HEK293 (cell line): ENCODE results near the gene PEAR1.
A peak's percentile ranks its signal among the peaks of the same experiment; 100 is the strongest.

Experiments
- CTCF ChIA-PET: fragments of 350-600 bp; formaldehyde crosslinking; extraction: SDS; loops from one replicate; lab custom pipeline; 2021; ENCODE audit warnings: antibody characterized with exemption; lab: Yijun Ruan, JAX
- POLR2A ChIA-PET: fragments of 300-600 bp; formaldehyde crosslinking; extraction: SDS; loops from one replicate; lab custom pipeline; 2020; ENCODE audit warnings: antibody characterized with exemption, inconsistent platforms; lab: Yijun Ruan, JAX
- H3K27ac ChIP-seq: fragments of 200-500 bp; sonication (Bioruptor generic); 2 replicates; pipeline ENCODE4 v1.5.1; 2014; ENCODE audit warnings: low read depth, low read length, control low read depth, inconsistent platforms; ENCODE audit errors: extremely low read depth
- H3K36me3 ChIP-seq, 2 experiments: fragments of 200-500 bp in 1 of 2; sonication (Bioruptor generic) in 1 of 2; 1 replicate in 1 of 2; 2 replicates in 1 of 2; pipeline ENCODE4 v1.5.1; 2014 to 2017; ENCODE audit warnings: inconsistent platforms in 2 of 2, low read length in 2 of 2; ENCODE audit not compliant: control insufficient read depth in 2 of 2, insufficient read depth in 1 of 2
- H3K4me1 ChIP-seq: fragments of 200-500 bp; sonication (Bioruptor generic); 2 replicates; pipeline ENCODE4 v1.5.1; 2014; ENCODE audit warnings: mild to moderate bottlenecking, low read length, inconsistent platforms; ENCODE audit not compliant: control insufficient read depth, insufficient read depth
- H3K4me3 ChIP-seq: 2 replicates; pipeline ENCODE4 v1.5.1; 2011; ENCODE audit warnings: low read depth, mild to moderate bottlenecking, control low read depth, low read length, moderate library complexity
- H3K9me3 ChIP-seq: fragments of 200-500 bp; sonication (Bioruptor generic); 2 replicates; pipeline ENCODE4 v1.5.1; 2014; ENCODE audit warnings: low read depth, low read length, inconsistent platforms; ENCODE audit not compliant: control insufficient read depth, insufficient read depth
- ELK4 ChIP-seq: IDR thresholded peaks from 2 replicates; pipeline ENCODE4 v1.6.1; 2011; ENCODE audit warnings: mild to moderate bottlenecking, low read depth, low read length, borderline replicate concordance
- HOXC10 ChIP-seq: sonication (generic); formaldehyde crosslinking; IDR thresholded peaks from 2 replicates; pipeline ENCODE4 v1.8.1; 2023; ENCODE audit warnings: mild to moderate bottlenecking, missing genetic modification reagents
- INSM2 ChIP-seq: fragments of 450-650 bp; formaldehyde crosslinking; IDR thresholded peaks from 2 replicates; pipeline ENCODE4 v1.5.1; 2016; ENCODE audit warnings: missing biosample characterization, missing genetic modification characterization
- PRDM4 ChIP-seq: fragments of 450-650 bp; formaldehyde crosslinking; IDR thresholded peaks from 2 replicates; pipeline ENCODE4 v1.5.1; 2017; ENCODE audit warnings: missing biosample characterization, missing genetic modification characterization
- TCF7L2 ChIP-seq: IDR thresholded peaks from 2 replicates; pipeline ENCODE4 v1.6.1; 2011; ENCODE audit warnings: low read depth, mild to moderate bottlenecking, inconsistent platforms, low read length, moderate library complexity, borderline replicate concordance
- ZBTB7A ChIP-seq: fragments of 450-650 bp; formaldehyde crosslinking; IDR thresholded peaks from 2 replicates; pipeline ENCODE4 v1.5.1; 2016; ENCODE audit warnings: low read depth, missing biosample characterization, missing genetic modification characterization
- ZNF148 ChIP-seq: fragments of 450-650 bp; formaldehyde crosslinking; IDR thresholded peaks from 2 replicates; pipeline ENCODE4 v1.5.0; 2017; ENCODE audit warnings: missing biosample characterization, missing genetic modification characterization, borderline replicate concordance
- ZNF174 ChIP-seq: fragments of 450-650 bp; formaldehyde crosslinking; IDR thresholded peaks from 2 replicates; pipeline ENCODE4 v1.5.0; 2017; ENCODE audit warnings: missing biosample characterization, mild to moderate bottlenecking, missing genetic modification characterization
- ZNF221 ChIP-seq: fragments of 450-650 bp; formaldehyde crosslinking; IDR thresholded peaks from 2 replicates; pipeline ENCODE4 v1.5.1; 2017; ENCODE audit warnings: missing biosample characterization, missing genetic modification characterization, borderline replicate concordance
- ZNF24 ChIP-seq: fragments of 450-650 bp; formaldehyde crosslinking; IDR thresholded peaks from 2 replicates; pipeline ENCODE4 v1.5.1; 2016; ENCODE audit warnings: missing biosample characterization, missing genetic modification characterization
- ZNF354C ChIP-seq: fragments of 450-650 bp; formaldehyde crosslinking; IDR thresholded peaks from 2 replicates; pipeline ENCODE4 v1.5.1; 2016; ENCODE audit warnings: missing biosample characterization, missing genetic modification characterization, low read depth, borderline replicate concordance
- ZNF555 ChIP-seq: fragments of 450-650 bp; formaldehyde crosslinking; conservative IDR thresholded peaks from 2 replicates; pipeline ENCODE4 v1.5.1; 2017; ENCODE audit warnings: missing biosample characterization, mild to moderate bottlenecking, missing genetic modification characterization, inconsistent platforms
- ZNF558 ChIP-seq: fragments of 450-650 bp; formaldehyde crosslinking; IDR thresholded peaks from 2 replicates; pipeline ENCODE4 v1.5.1; 2016; ENCODE audit warnings: missing biosample characterization, missing genetic modification characterization
- ZNF596 ChIP-seq: fragments of 450-650 bp; IDR thresholded peaks from 2 replicates; pipeline ENCODE4 v1.5.0; 2018; ENCODE audit warnings: missing biosample characterization, mild to moderate bottlenecking, missing genetic modification characterization, moderate library complexity
- ZNF600 ChIP-seq: fragments of 450-650 bp; formaldehyde crosslinking; IDR thresholded peaks from 2 replicates; pipeline ENCODE4 v1.5.1; 2016; ENCODE audit warnings: missing biosample characterization, missing genetic modification characterization
- ZNF645 ChIP-seq: fragments of 450-650 bp; formaldehyde crosslinking; IDR thresholded peaks from 2 replicates; pipeline ENCODE4; 2016; ENCODE audit warnings: missing biosample characterization, missing genetic modification characterization
- ZNF658 ChIP-seq: fragments of 450-650 bp; formaldehyde crosslinking; IDR thresholded peaks from 2 replicates; pipeline ENCODE4; 2016; ENCODE audit warnings: missing biosample characterization, missing genetic modification characterization

The PEAR1 gene

GRCh38 chr1:156944268-156944667, 50.8 kb downstream of the PEAR1 start:
- POLR2A ChIA-PET: no interaction called here
- H3K27ac ChIP-seq: no peak overlapping the region
- TF ChIP-seq ZNF645 (tag by site-specific recombination): no peak
- no peak for TF ChIP-seq ZNF555 (tag by site-specific recombination)
- 0 out of 2 replicates have a peak, but pooled peaks have one; percentile 39 for TF ChIP-seq ZNF24 (tag by site-specific recombination)
- TF ChIP-seq, all 188 proteins: peak for 1
- no peaks in the 10 kb centered on the region for H3K9me3 ChIP-seq
- H3K4me1 ChIP-seq: no peaks in the 10 kb centered on the region
- H3K36me3 ChIP-seq: peaks cover 0 to 100% of the 10 kb centered on the region in 2 experiments; a peak in 2 of 3 replicates
- no peak overlapping the region for H3K4me3 ChIP-seq
- CTCF ChIA-PET: no interaction called here

GRCh38 chr1:156944848-156945247, 51.3 kb downstream of the PEAR1 start:
- H3K4me3 ChIP-seq: no peak overlapping the region
- ChIA-PET POLR2A (no interaction called here), CTCF (interaction anchor here (1.0 kb wide), 1 partner anchor 129 kb away, joined by 3 read pairs; no protein-coding TSS in a partner anchor)
- no peaks in the 10 kb centered on the region for H3K4me1 ChIP-seq
- peaks cover 0 to 100% of the 10 kb centered on the region in 2 experiments; a peak in 2 of 3 replicates for H3K36me3 ChIP-seq
- H3K9me3 ChIP-seq: no peaks in the 10 kb centered on the region
- no peak overlapping the region for H3K27ac ChIP-seq
- no peak for TF ChIP-seq ZNF658 (tag by site-specific recombination)
- TF ChIP-seq INSM2 (tag by site-specific recombination): no peak
- TF ChIP-seq ZNF354C: no peak
- TF ChIP-seq ZNF600 (tag by site-specific recombination): no peak
- TF ChIP-seq ZNF221: no peak
- no peak for TF ChIP-seq TCF7L2
- no peak for TF ChIP-seq ZNF558 (tag by site-specific recombination)
- TF ChIP-seq ZBTB7A: no peak
- TF ChIP-seq PRDM4 (tag by site-specific recombination): no peak
- TF ChIP-seq ZNF174 (tag by site-specific recombination): no peak
- TF ChIP-seq ZNF148 (tag by site-specific recombination): no peak
- no peak for TF ChIP-seq ZNF596 (tag by site-specific recombination)
- TF ChIP-seq HOXC10 (CRISPR knock-in tag): no peak
- TF ChIP-seq ELK4: no peak
